Measurements from ENCODE around the gene SEMA3F. TPM values are rescaled to one million over a fixed set of nuclear protein-coding genes. Genes with fewer than 3 reads are reported as not detected.

The SEMA3F gene
- total RNA-seq (2022; extraction: Qiagen RNA extraction), result 12.7 to 20.4 TPM (median 16.9 TPM) in 5 replicates

GRCh38 chr3:50154840-50155490 lies at the start of gene SEMA3F:
TSS of gene SEMA3F (plus strand) at chr3:50155324. CDS start at chr3:50159623, 4,299 bp downstream.

GRCh38 chr3:50190936-50191660 lies 36.0 kb downstream of the SEMA3F start, which contains the start of gene GNAT1:
TSS of gene GNAT1 (plus strand) at chr3:50191610. CDS start at chr3:50191726, 116 bp downstream.

GRCh38 chr3:50204804-50205412 lies 49.8 kb downstream of the SEMA3F start, which contains the start of gene SLC38A3:
TSS of gene SLC38A3 (plus strand) at chr3:50205271. CDS start at chr3:50214200, 8,929 bp downstream.

GRCh38 chr3:50235716-50236483 lies 80.8 kb downstream of the SEMA3F start, which contains the start of gene GNAI2:
TSS of gene GNAI2 (plus strand) at chr3:50236204. CDS start at chr3:50236336, 132 bp downstream.

Other genes starting within 250 kb of the SEMA3F start
- 6.3 to 9.9 TPM (median 8.1 TPM) in 5 replicates for gene MON1A, start 225.5 kb upstream of the SEMA3F start, total RNA-seq (2022; extraction: Qiagen RNA extraction)
- 24.6 to 30.5 TPM (median 26.8 TPM) in 5 replicates for gene RBM6, start 215.2 kb upstream of the SEMA3F start, total RNA-seq (2022; extraction: Qiagen RNA extraction)
- gene RBM5, start 66.4 kb upstream of the SEMA3F start, total RNA-seq (2022; extraction: Qiagen RNA extraction), result 30.5 to 38.4 TPM (median 34.6 TPM) in 5 replicates
- 0.21 TPM in 1 of 5 replicates, not detected in the others for gene GNAT1, start 36.3 kb downstream of the SEMA3F start, total RNA-seq (2022; extraction: Qiagen RNA extraction)
- gene SLC38A3, start 49.9 kb downstream of the SEMA3F start, total RNA-seq (2022; extraction: Qiagen RNA extraction), result 0.10 to 0.12 TPM (median 0.12 TPM) in 3 of 5 replicates, not detected in the others
- 40.7 to 48.2 TPM (median 44.0 TPM) in 5 replicates for gene GNAI2, start 80.9 kb downstream of the SEMA3F start, total RNA-seq (2022; extraction: Qiagen RNA extraction)
- 6.0 to 9.4 TPM (median 6.2 TPM) in 5 replicates for gene SEMA3B, start 113.8 kb downstream of the SEMA3F start, total RNA-seq (2022; extraction: Qiagen RNA extraction)
- 0.07 to 0.10 TPM in 2 of 5 replicates, not detected in the others for gene LSMEM2, start 123.8 kb downstream of the SEMA3F start, total RNA-seq (2022; extraction: Qiagen RNA extraction)
- 74.0 to 96.1 TPM (median 89.5 TPM) in 5 replicates for gene IFRD2, start 137.1 kb downstream of the SEMA3F start, total RNA-seq (2022; extraction: Qiagen RNA extraction)
- gene HYAL3, start 144.1 kb downstream of the SEMA3F start, total RNA-seq (2022; extraction: Qiagen RNA extraction), result 7.6 to 9.9 TPM (median 8.9 TPM) in 5 replicates
- 4.4 to 7.6 TPM (median 6.9 TPM) in 5 replicates for gene NAA80, start 144.1 kb downstream of the SEMA3F start, total RNA-seq (2022; extraction: Qiagen RNA extraction)
- gene HYAL1, start 148.2 kb downstream of the SEMA3F start, total RNA-seq (2022; extraction: Qiagen RNA extraction), result 0.30 to 0.69 TPM (median 0.47 TPM) in 5 replicates
- 25.0 to 32.7 TPM (median 30.7 TPM) in 5 replicates for gene HYAL2, start 167.4 kb downstream of the SEMA3F start, total RNA-seq (2022; extraction: Qiagen RNA extraction)
- gene TUSC2, start 172.9 kb downstream of the SEMA3F start, total RNA-seq (2022; extraction: Qiagen RNA extraction), result 23.4 to 39.4 TPM (median 37.3 TPM) in 5 replicates
- gene RASSF1, start 185.5 kb downstream of the SEMA3F start, total RNA-seq (2022; extraction: Qiagen RNA extraction), result 16.8 to 20.2 TPM (median 19.1 TPM) in 5 replicates
- gene ZMYND10, start 190.4 kb downstream of the SEMA3F start, total RNA-seq (2022; extraction: Qiagen RNA extraction), result 0.79 to 1.7 TPM (median 1.1 TPM) in 5 replicates
- 12.2 to 13.4 TPM (median 13.4 TPM) in 5 replicates for gene NPRL2, start 195.5 kb downstream of the SEMA3F start, total RNA-seq (2022; extraction: Qiagen RNA extraction)
- gene CYB561D2, start 195.5 kb downstream of the SEMA3F start, total RNA-seq (2022; extraction: Qiagen RNA extraction), result 14.2 to 21.5 TPM (median 19.1 TPM) in 5 replicates
- 42.7 to 49.1 TPM (median 47.0 TPM) in 5 replicates for gene TMEM115, start 204.2 kb downstream of the SEMA3F start, total RNA-seq (2022; extraction: Qiagen RNA extraction)